Measurements from ENCODE around the gene ITGA1.

- TF ChIP-seq POLR2A (IDR thresholded peaks at IDR 0.05; ENCODE audit: control extremely low read depth in 1 of 2, low read depth in 2 of 2, low read length in 2 of 2): no peak
- no peak for TF ChIP-seq CTCF (IDR thresholded peaks at IDR 0.05; ENCODE audit: control extremely low read depth in 1 of 3, insufficient read depth in 1 of 3, low read depth in 1 of 3, low read length in 3 of 3)
- TF ChIP-seq CHD2 (IDR thresholded peaks at IDR 0.05; ENCODE audit: low read length): no peak
Observed at GRCh38 chr5:52995914-52996313, 208.2 kb downstream of the ITGA1 start.
